ACC112 (cell line): ENCODE measurements around the gene RAB4B.
"Not testable (repeated sequence)": the region's sequence is repeated elsewhere in the genome, so short reads cannot be mapped to it uniquely, and the experiment has no call there.

ENCODE experiments used
- H2AFZ ChIP-seq: fragments of 200-600 bp; sonication (generic); one replicate; pipeline ENCODE4 v1.6.0; 2017; ENCODE audit warnings: antibody characterized with exemption, low read length; ENCODE audit not compliant: unreplicated experiment
- H3K27ac ChIP-seq: fragments of 200-600 bp; sonication (generic); 2 replicates; pipeline ENCODE4 v1.5.1; 2014; ENCODE audit warnings: low read depth, mild to moderate bottlenecking, antibody characterized with exemption, low read length, moderate library complexity
- H3K27me3 ChIP-seq: fragments of 200-600 bp; sonication (generic); 2 replicates; pipeline ENCODE4 v1.6.1; 2014; ENCODE audit warnings: mild to moderate bottlenecking, antibody characterized with exemption, low read length, moderate library complexity, mixed read lengths; ENCODE audit not compliant: insufficient read depth
- H3K36me3 ChIP-seq: fragments of 200-600 bp; sonication (generic); 2 replicates; pipeline ENCODE4 v1.6.1; 2016; ENCODE audit warnings: mild to moderate bottlenecking, antibody characterized with exemption, low read length, moderate library complexity, mixed read lengths; ENCODE audit not compliant: insufficient read depth
- H3K4me1 ChIP-seq: fragments of 200-600 bp; sonication (generic); one replicate; pipeline ENCODE4 v1.6.1; 2016; ENCODE audit warnings: low read length, mixed read lengths; ENCODE audit not compliant: insufficient read depth, unreplicated experiment, control insufficient read depth
- H3K4me3 ChIP-seq: fragments of 200-600 bp; sonication (generic); 2 replicates; pipeline ENCODE4 v1.5.1; 2014; ENCODE audit warnings: mild to moderate bottlenecking, low read depth, low read length
- H3K79me2 ChIP-seq: fragments of 200-600 bp; sonication (generic); one replicate; pipeline ENCODE4 v1.6.0; 2016; ENCODE audit warnings: low read length; ENCODE audit not compliant: control insufficient read depth, unreplicated experiment, insufficient read depth

The RAB4B gene

GRCh38 chr19:40781140-40781539, 3.1 kb downstream of the RAB4B start:
- Histone ChIP-seq H3K36me3 (no peaks in the 10 kb centered on the region), H3K27ac (no peak overlapping the region), H2AFZ (no peak overlapping the region), H3K27me3 (no peaks in the 10 kb centered on the region), H3K79me2 (no peaks in the 10 kb centered on the region), H3K4me3 (no peak overlapping the region), H3K4me1 (peaks cover 7% of the 10 kb centered on the region)

- no peaks in the 10 kb centered on the region for H3K36me3 ChIP-seq
- no peak overlapping the region for H3K27ac ChIP-seq
- no peak overlapping the region for H2AFZ ChIP-seq
- H3K79me2 ChIP-seq: no peaks in the 10 kb centered on the region
- H3K4me3 ChIP-seq: no peak overlapping the region
- peaks cover 4% of the 10 kb centered on the region for H3K4me1 ChIP-seq
- H3K27me3 ChIP-seq: no peaks in the 10 kb centered on the region
Observed at GRCh38 chr19:40783711-40784110, 5.7 kb downstream of the RAB4B start.

GRCh38 chr19:40784146-40784545, 6.1 kb downstream of the RAB4B start:
- not testable (repeated sequence) for H3K27me3 ChIP-seq, H3K36me3 ChIP-seq, H3K27ac ChIP-seq, H3K4me1 ChIP-seq, H3K79me2 ChIP-seq, H3K4me3 ChIP-seq, H2AFZ ChIP-seq

- H3K36me3 ChIP-seq: no peaks in the 10 kb centered on the region
- H3K4me1 ChIP-seq: no peaks in the 10 kb centered on the region
- no peak overlapping the region for H3K4me3 ChIP-seq
- H3K79me2 ChIP-seq: no peaks in the 10 kb centered on the region
- no peak overlapping the region for H3K27ac ChIP-seq
- no peak overlapping the region for H2AFZ ChIP-seq
- H3K27me3 ChIP-seq: no peaks in the 10 kb centered on the region
Observed at GRCh38 chr19:40785526-40785925, 7.5 kb downstream of the RAB4B start.

GRCh38 chr19:40786060-40787037, 8.3 kb downstream of the RAB4B start:
- Histone ChIP-seq H3K27ac (no peak overlapping the region), H3K36me3 (no peaks in the 10 kb centered on the region), H3K4me3 (no peak overlapping the region), H3K79me2 (no peaks in the 10 kb centered on the region), H2AFZ (no peak overlapping the region), H3K27me3 (no peaks in the 10 kb centered on the region), H3K4me1 (no peaks in the 10 kb centered on the region)

GRCh38 chr19:40791349-40791748, 13.3 kb downstream of the RAB4B start:
- Histone ChIP-seq H2AFZ (no peak overlapping the region), H3K27ac (no peak overlapping the region), H3K4me3 (no peak overlapping the region), H3K79me2 (no peaks in the 10 kb centered on the region), H3K4me1 (no peaks in the 10 kb centered on the region), H3K27me3 (no peaks in the 10 kb centered on the region), H3K36me3 (no peaks in the 10 kb centered on the region)

GRCh38 chr19:40791996-40792395, 13.9 kb downstream of the RAB4B start:
- Histone ChIP-seq H2AFZ (no peak overlapping the region), H3K36me3 (no peaks in the 10 kb centered on the region), H3K4me1 (no peaks in the 10 kb centered on the region), H3K79me2 (no peaks in the 10 kb centered on the region), H3K4me3 (no peak overlapping the region), H3K27me3 (no peaks in the 10 kb centered on the region), H3K27ac (no peak overlapping the region)

GRCh38 chr19:40797166-40797962, 19.3 kb downstream of the RAB4B start:
- peak overlapping the region; percentile 87 for H3K4me3 ChIP-seq

GRCh38 chr19:40797963-40798682, 20.1 kb downstream of the RAB4B start:
- no peaks in the 10 kb centered on the region for H3K27me3 ChIP-seq
- peak overlapping the region; percentile 85 for H2AFZ ChIP-seq
- peaks cover 36% of the 10 kb centered on the region for H3K79me2 ChIP-seq
- peaks cover 7% of the 10 kb centered on the region; the same call in 1 of the 2 replicates for H3K36me3 ChIP-seq
- peaks cover 26% of the 10 kb centered on the region for H3K4me1 ChIP-seq
- peak overlapping the region; percentile 87 for H3K4me3 ChIP-seq
- peak overlapping the region; percentile 77 for H3K27ac ChIP-seq

More at GRCh38 chr19:40797166-40797962, 19.3 kb downstream of the RAB4B start:
- no peak overlapping the region for H3K27ac ChIP-seq
- peaks cover 28% of the 10 kb centered on the region for H3K79me2 ChIP-seq
- H3K36me3 ChIP-seq: peaks cover 7% of the 10 kb centered on the region; the same call in 1 of the 2 replicates
- peak overlapping the region; percentile 85 for H2AFZ ChIP-seq
- no peaks in the 10 kb centered on the region for H3K27me3 ChIP-seq
- H3K4me1 ChIP-seq: peaks cover 18% of the 10 kb centered on the region
